Measurements from ENCODE around the gene CATSPER3. TPM values are rescaled to one million over a fixed set of nuclear protein-coding genes. Genes with fewer than 3 reads are reported as not detected.

The CATSPER3 gene
- total RNA-seq, 2 experiments from 2014 or later = 0.56 TPM; not detected in 1

- Histone ChIP-seq H3K36me3 (ENCODE audit: insufficient read depth, low read length) (no peaks in the 10 kb centered on the region), H3K4me3 (ENCODE audit: low read length) (no peak overlapping the region), H3K9me3 (ENCODE audit: control insufficient read depth in 1 of 2, insufficient read depth in 1 of 2, low read length in 2 of 2) (no peaks in the 10 kb centered on the region), H3K27ac (ENCODE audit: low read depth in 1 of 2, low read length in 2 of 2) (no peak overlapping the region), H3K4me1 (ENCODE audit: insufficient read depth, low read length) (no peaks in the 10 kb centered on the region), H3K27me3 (ENCODE audit: control insufficient read depth in 1 of 2, insufficient read depth in 2 of 2, low read length in 2 of 2) (peaks cover 2 to 56% of the 10 kb centered on the region in 2 experiments)
- POLR2A ChIA-PET = no interaction called here
- no peak for DNase-seq
- no peak for TF ChIP-seq CTCF (IDR thresholded peaks at IDR 0.05)
- Mint-ChIP-seq H3K9me3 (no peaks in the 10 kb centered on the region), H3K27me3 (peaks cover 89% of the 10 kb centered on the region), H3K27ac (no peak overlapping the region), H3K36me3 (ENCODE audit: low read depth) (no peaks in the 10 kb centered on the region), H3K4me1 (ENCODE audit: low read depth) (no peaks in the 10 kb centered on the region), H3K4me3 (no peak overlapping the region)
- CTCF ChIA-PET = no interaction called here
- no peak for ATAC-seq (ENCODE audit: poor library complexity)
- intact Hi-C loops (cut with DNase I, micrococcal nuclease) = no loop called here
Measured at GRCh38 chr5:135051872-135052271, 84.2 kb downstream of the CATSPER3 start.

- H3K27ac ChIP-seq (ENCODE audit: low read depth in 1 of 2, low read length in 2 of 2) = no peak overlapping the region
- ATAC-seq (ENCODE audit: poor library complexity) (no peak), DNase-seq (no peak)
- H3K27me3 Mint-ChIP-seq = peaks cover 88% of the 10 kb centered on the region
- intact Hi-C loops (cut with DNase I, micrococcal nuclease) = no loop called here
- ChIA-PET CTCF (no interaction called here), POLR2A (no interaction called here)
- no peak overlapping the region for H3K4me3 Mint-ChIP-seq
- no peaks in the 10 kb centered on the region for H3K9me3 Mint-ChIP-seq
- H3K36me3 ChIP-seq (ENCODE audit: insufficient read depth, low read length) = no peaks in the 10 kb centered on the region
- no peaks in the 10 kb centered on the region for H3K4me1 Mint-ChIP-seq (ENCODE audit: low read depth)
- peaks cover 2 to 49% of the 10 kb centered on the region in 2 experiments for H3K27me3 ChIP-seq (ENCODE audit: control insufficient read depth in 1 of 2, insufficient read depth in 2 of 2, low read length in 2 of 2)
- no peak for TF ChIP-seq CTCF (IDR thresholded peaks at IDR 0.05)
- no peaks in the 10 kb centered on the region for H3K9me3 ChIP-seq (ENCODE audit: control insufficient read depth in 1 of 2, insufficient read depth in 1 of 2, low read length in 2 of 2)
- no peaks in the 10 kb centered on the region for H3K4me1 ChIP-seq (ENCODE audit: insufficient read depth, low read length)
- H3K4me3 ChIP-seq (ENCODE audit: low read length) = no peak overlapping the region
- no peak overlapping the region for H3K27ac Mint-ChIP-seq
- H3K36me3 Mint-ChIP-seq (ENCODE audit: low read depth) = no peaks in the 10 kb centered on the region
Measured at GRCh38 chr5:135052511-135053145, 84.9 kb downstream of the CATSPER3 start.

GRCh38 chr5:135053278-135053677, 85.6 kb downstream of the CATSPER3 start:
- H3K27me3 ChIP-seq (ENCODE audit: control insufficient read depth in 1 of 2, insufficient read depth in 2 of 2, low read length in 2 of 2) = peaks cover 2 to 44% of the 10 kb centered on the region in 2 experiments
- intact Hi-C loops (cut with DNase I, micrococcal nuclease) = no loop called here
- Mint-ChIP-seq H3K36me3 (ENCODE audit: low read depth) (no peaks in the 10 kb centered on the region), H3K4me1 (ENCODE audit: low read depth) (no peaks in the 10 kb centered on the region), H3K27ac (no peak overlapping the region), H3K4me3 (no peak overlapping the region), H3K9me3 (no peaks in the 10 kb centered on the region), H3K27me3 (peaks cover 82% of the 10 kb centered on the region)
- CTCF ChIA-PET = no interaction called here
- H3K4me1 ChIP-seq (ENCODE audit: insufficient read depth, low read length) = no peaks in the 10 kb centered on the region
- DNase-seq (no peak), ATAC-seq (ENCODE audit: poor library complexity) (no peak)
- no peak overlapping the region for H3K27ac ChIP-seq (ENCODE audit: low read depth in 1 of 2, low read length in 2 of 2)
- H3K4me3 ChIP-seq (ENCODE audit: low read length) = no peak overlapping the region
- no peaks in the 10 kb centered on the region for H3K36me3 ChIP-seq (ENCODE audit: insufficient read depth, low read length)
- POLR2A ChIA-PET = no interaction called here
- H3K9me3 ChIP-seq (ENCODE audit: control insufficient read depth in 1 of 2, insufficient read depth in 1 of 2, low read length in 2 of 2) = no peaks in the 10 kb centered on the region
- TF ChIP-seq CTCF (IDR thresholded peaks at IDR 0.05) = no peak

All from CD4-positive, alpha-beta T cell (primary cell).